ENCODE data around the gene XRCC4. TPM values are rescaled to one million over a fixed set of nuclear protein-coding genes. Genes with fewer than 3 reads are reported as not detected.

Gene XRCC4
- total RNA-seq (2022; extraction: Qiagen RNA extraction), result 8.8 to 12.8 TPM (median 9.3 TPM) in 5 replicates

GRCh38 chr5:83076742-83077661 is at the start of gene XRCC4, which contains the start of gene TMEM167A:
Gene XRCC4 (plus strand): TSS chr5:83077547. CDS start chr5:83104920, 27,373 bp downstream.
Gene TMEM167A (minus strand): TSS chr5:83077394. CDS start chr5:83077323, 71 bp downstream.

Other genes with a start within 250 kb of the XRCC4 start
- gene TMEM167A, start 153 bp upstream of the XRCC4 start, total RNA-seq (2022; extraction: Qiagen RNA extraction), result 52.3 to 89.0 TPM (median 75.5 TPM) in 5 replicates